IMR-90 (cell line): ENCODE measurements around the gene GAMT. TPM values are rescaled to one million over a fixed set of nuclear protein-coding genes. Genes with fewer than 3 reads are reported as not detected.

Experiments used
- ATAC-seq: fragments of 200-7000 bp; cut with Tn5 transposase; 2 replicates; pipeline ENCODE4 v1.9.1; 2020; ENCODE audit warnings: low read depth, mild to moderate bottlenecking, moderate library complexity
- BruUV-seq: library from RNA; stranded (reverse); fragments of 400-500 nt; replicated peaks from 2 replicates; lab custom pipeline; 2021; lab: Mats Ljungman, UMichigan
- CTCF ChIA-PET: fragments of 300-600 bp; formaldehyde crosslinking; extraction: SDS; loops from one replicate; lab custom pipeline; 2021; ENCODE audit warnings: antibody characterized with exemption; lab: Yijun Ruan, JAX
- POLR2A ChIA-PET: fragments of 300-600 bp; sonication (Branson Sonifier 250); formaldehyde crosslinking; loops from one replicate; lab custom pipeline; 2022; ENCODE audit warnings: antibody characterized with exemption; ENCODE audit not compliant: unreplicated experiment; lab: Charles Lee
- DNase-seq: peaks from one replicate; pipeline ENCODE4 v3.0.0; 2013
- H2AFZ ChIP-seq: replicated peaks from 2 replicates; pipeline ENCODE3; 2013; ENCODE audit warnings: low read length, mild to moderate bottlenecking; ENCODE audit not compliant: poor library complexity
- H2AK5ac ChIP-seq: 2 replicates; pipeline ENCODE4 v1.6.1; 2013; ENCODE audit warnings: low read depth, low read length, inconsistent platforms
- H2AK9ac ChIP-seq: replicated peaks from 2 replicates; pipeline ENCODE3; 2013; ENCODE audit warnings: mild to moderate bottlenecking, low read depth, low read length, moderate library complexity; ENCODE audit not compliant: poor library complexity
- H2BK120ac ChIP-seq: 2 replicates; pipeline ENCODE4 v1.6.1; 2013; ENCODE audit warnings: low read depth, low read length, inconsistent platforms
- H2BK15ac ChIP-seq: 3 replicates; pipeline ENCODE4 v1.6.1; 2013; ENCODE audit warnings: low read depth, low read length, inconsistent platforms
- H2BK20ac ChIP-seq: 2 replicates; pipeline ENCODE4 v1.6.1; 2013; ENCODE audit warnings: low read depth, mild to moderate bottlenecking, inconsistent platforms, low read length, moderate library complexity
- H2BK5ac ChIP-seq: 2 replicates; pipeline ENCODE4 v1.6.1; 2013; ENCODE audit warnings: mild to moderate bottlenecking, low read depth, low read length, inconsistent platforms; ENCODE audit not compliant: poor library complexity, severe bottlenecking
- H3K14ac ChIP-seq: replicated peaks from 2 replicates; pipeline ENCODE4 v1.6.1; 2013; ENCODE audit warnings: low read depth, low read length, inconsistent platforms
- H3K18ac ChIP-seq: 2 replicates; pipeline ENCODE4 v1.6.1; 2013; ENCODE audit warnings: low read depth, low read length, control low read depth
- H3K23ac ChIP-seq: 2 replicates; pipeline ENCODE4 v1.6.1; 2013; ENCODE audit warnings: low read depth, low read length, inconsistent platforms
- H3K27ac ChIP-seq: 2 replicates; pipeline ENCODE4 v1.5.1; 2013; ENCODE audit warnings: mild to moderate bottlenecking, control low read depth, low read length; ENCODE audit not compliant: insufficient read depth
- H3K27me3 ChIP-seq: 2 replicates; pipeline ENCODE4 v1.6.1; 2013; ENCODE audit warnings: low read length; ENCODE audit not compliant: control insufficient read depth, insufficient read depth
- H3K36me3 ChIP-seq: 2 replicates; pipeline ENCODE4 v1.6.1; 2013; ENCODE audit warnings: low read length, mixed read lengths; ENCODE audit not compliant: control insufficient read depth, insufficient read depth
- H3K4ac ChIP-seq: 2 replicates; pipeline ENCODE4 v1.6.1; 2013; ENCODE audit warnings: low read depth, low read length, inconsistent platforms
- H3K4me1 ChIP-seq: 2 replicates; pipeline ENCODE4 v1.6.1; 2013; ENCODE audit warnings: low read length, mixed read lengths; ENCODE audit not compliant: control insufficient read depth, insufficient read depth
- H3K4me2 ChIP-seq: 2 replicates; pipeline ENCODE4 v1.6.1; 2013; ENCODE audit warnings: low read depth, mild to moderate bottlenecking, control low read depth, low read length, moderate library complexity
- H3K4me3 ChIP-seq: 2 replicates; pipeline ENCODE4 v1.5.1; 2013; ENCODE audit warnings: low read depth, mild to moderate bottlenecking, control low read depth, low read length, moderate library complexity; ENCODE audit not compliant: insufficient read depth
- H3K56ac ChIP-seq: 2 replicates; pipeline ENCODE4 v1.6.1; 2013; ENCODE audit warnings: low read length, inconsistent platforms; ENCODE audit not compliant: insufficient read depth; ENCODE audit errors: extremely low read depth
- H3K79me1 ChIP-seq, 2 experiments: 2 replicates each; pipeline ENCODE4 v1.6.1; 2013; ENCODE audit warnings: low read length in 2 of 2, inconsistent platforms in 1 of 2, low read depth in 1 of 2
- H3K9ac ChIP-seq: 2 replicates; pipeline ENCODE4 v1.6.1; 2013; ENCODE audit warnings: low read depth, low read length, control low read depth
- H3K9me1 ChIP-seq: 2 replicates; pipeline ENCODE4 v1.6.1; 2013; ENCODE audit warnings: low read length, inconsistent platforms; ENCODE audit not compliant: insufficient read depth
- H3K9me3 ChIP-seq: 2 replicates; pipeline ENCODE4 v1.6.1; 2013; ENCODE audit warnings: low read length; ENCODE audit not compliant: control insufficient read depth, insufficient read depth
- H4K20me1 ChIP-seq: 2 replicates; pipeline ENCODE4 v1.6.1; 2013; ENCODE audit warnings: low read length, inconsistent platforms; ENCODE audit not compliant: insufficient read depth
- H4K5ac ChIP-seq: 2 replicates; pipeline ENCODE4 v1.6.1; 2013; ENCODE audit warnings: mild to moderate bottlenecking, low read depth, low read length, control low read depth
- H4K8ac ChIP-seq, 2 experiments: 2 replicates each; pipeline ENCODE4 v1.6.1; 2013; ENCODE audit warnings: low read depth in 2 of 2, low read length in 2 of 2, control low read depth in 1 of 2, inconsistent platforms in 1 of 2
- H4K91ac ChIP-seq: 2 replicates; pipeline ENCODE4 v1.6.1; 2013; ENCODE audit warnings: low read depth, low read length, inconsistent platforms; ENCODE audit not compliant: insufficient read depth
- CEBPB ChIP-seq: IDR thresholded peaks from 2 replicates; pipeline ENCODE4 v1.6.1; 2012; ENCODE audit warnings: low read depth, low read length, improper control_type of control experiment
- MAZ ChIP-seq: IDR thresholded peaks from 2 replicates; pipeline ENCODE4 v1.6.1; 2012; ENCODE audit warnings: low read depth, mild to moderate bottlenecking, low read length, improper control_type of control experiment, moderate library complexity, borderline replicate concordance
- WGBS, 2 experiments: methylation state at CpG; one replicate each; pipeline versions ENCODE4 v1.1.5 to v1.1.7; 2013; ENCODE audit warnings: missing lambda C conversion rate in 2 of 2; ENCODE audit not compliant: insufficient read length in 1 of 2; ENCODE audit errors: extremely low coverage in 2 of 2; 5-methylcytosine and 5-hydroxymethylcytosine counted together
- dilution Hi-C: fragments of 300-500 bp; cut with HindIII; formaldehyde crosslinking; loops from one replicate; pipeline ENCODE4 v1.14.3; 2018; ENCODE audit warnings: low sequenced_read_pairs; ENCODE audit not compliant: unreplicated experiment
- in situ Hi-C: fragments of 300-500 bp; cut with MboI; formaldehyde crosslinking; loops from 3 replicates; pipeline ENCODE4 v1.14.3; 2019; ENCODE audit warnings: low sequenced_read_pairs, inconsistent platforms, mixed read lengths
- intact Hi-C: fragments of 100-400 bp; cut with micrococcal nuclease; formaldehyde crosslinking; loops from 2 replicates; pipeline ENCODE4 v1.10.0; 2022
- polyA plus RNA-seq, 3 experiments: library from polyadenylated mRNA; depleted of rRNA; stranded (reverse); fragments of >200 nt; gene quantifications; 2 replicates each; pipeline ENCODE4 v1.2.3, GENCODE V29; 2012; ENCODE audit warnings: low replicate concordance in 1 of 3
- total RNA-seq: library from RNA; depleted of rRNA; stranded (reverse); fragments of >200 nt; gene quantifications from 2 replicates; pipeline ENCODE4 v1.2.3, GENCODE V29; 2012

Gene GAMT
- total and polyA plus RNA-seq, 2 of the 4 experiments (the other 2 are of a cell fraction), result 22.8 to 51.8 TPM

- H3K56ac ChIP-seq, result no peak overlapping the region
- no peaks in the 10 kb centered on the region for H3K9me1 ChIP-seq
- peak overlapping the region; percentile 16 for H3K4me2 ChIP-seq
- H3K18ac ChIP-seq, result no peak overlapping the region
- H2AK5ac ChIP-seq, result no peak overlapping the region
- H2AFZ ChIP-seq, result peak overlapping the region; percentile 72
- no peak overlapping the region for H2BK120ac ChIP-seq
- H3K4me3 ChIP-seq, result no peak overlapping the region
- H4K20me1 ChIP-seq, result peaks cover 50% of the 10 kb centered on the region
- no peak for DNase-seq
- 16% methylated on average over 18 of the region's 63 CpGs; no CpG with 5 or more reads in 1 of the 2 experiments for WGBS, 2 experiments
- no peaks in the 10 kb centered on the region for H3K9me3 ChIP-seq
- BruUV-seq, result no TSS peak
- H3K36me3 ChIP-seq, result peaks cover 8% of the 10 kb centered on the region
- no peak for ATAC-seq
- dilution Hi-C loops, result no loop called here
- H4K91ac ChIP-seq, result no peak overlapping the region
- ChIA-PET POLR2A (no interaction called here), CTCF (no interaction called here)
- H2BK5ac ChIP-seq, result no peak overlapping the region
- no peak overlapping the region for H2AK9ac ChIP-seq
- in situ Hi-C loops, result no loop called here
- H4K8ac ChIP-seq, result no peak overlapping the region
- H3K4me1 ChIP-seq, result peaks cover 5% of the 10 kb centered on the region; the same call in 1 of the 2 replicates
- no peak overlapping the region for H4K5ac ChIP-seq
- H3K23ac ChIP-seq, result no peak overlapping the region
- no peak overlapping the region for H3K27ac ChIP-seq
- H3K27me3 ChIP-seq, result peaks cover 50% of the 10 kb centered on the region
- peak; percentile 53; the same call in 1 of the 2 replicates for TF ChIP-seq MAZ
- TF ChIP-seq CEBPB, result no peak
- no peak overlapping the region for H3K14ac ChIP-seq
- H2BK20ac ChIP-seq, result no peak overlapping the region
- H3K4ac ChIP-seq, result no peak overlapping the region
- H3K9ac ChIP-seq, result no peak overlapping the region
- peaks cover 5 to 11% of the 10 kb centered on the region in 2 experiments; a peak in 3 of 4 replicates for H3K79me1 ChIP-seq
- no peak overlapping the region for H2BK15ac ChIP-seq
- intact Hi-C loops, result no loop called here
Measured at GRCh38 chr19:1446713-1447481, 45.6 kb upstream of the GAMT start.
